ENCODE measurements around the gene SOX5.

GRCh38 chr12:23626791-23627190 lies 322.7 kb downstream of the SOX5 start:
- TF ChIP-seq BHLHE40 (IDR thresholded peaks at IDR 0.05; ENCODE audit: borderline replicate concordance) (no peak), L3MBTL2 (conservative IDR thresholded peaks at IDR 0.05) (no peak), FOXM1 (IDR thresholded peaks at IDR 0.05; ENCODE audit: borderline replicate concordance) (no peak), NFRKB (IDR thresholded peaks at IDR 0.05) (no peak), HDGF (IDR thresholded peaks at IDR 0.05; ENCODE audit: borderline replicate concordance) (no peak), TARDBP (IDR thresholded peaks at IDR 0.05) (no peak), ARNT (IDR thresholded peaks at IDR 0.05) (no peak), SUZ12 (IDR thresholded peaks at IDR 0.05) (no peak), FOXA1 (IDR thresholded peaks at IDR 0.05) (no peak), FOXK2 (IDR thresholded peaks at IDR 0.05) (no peak), SP1 (IDR thresholded peaks at IDR 0.05) (no peak), PKNOX1 (IDR thresholded peaks at IDR 0.05) (no peak), CTBP1 (IDR thresholded peaks at IDR 0.05; ENCODE audit: borderline replicate concordance) (no peak)
